GM20431 (cell line): Measurements from ENCODE around the gene ACP4.
"Not testable (repeated sequence)": the region's sequence is repeated elsewhere in the genome, so short reads cannot be mapped to it uniquely, and the experiment has no call there.

Experiments
- in situ Hi-C: fragments of 300-500 bp; cut with MseI, MboI; formaldehyde crosslinking; loops from one replicate; pipeline ENCODE4 v1.15.0; 2020; ENCODE audit warnings: low sequenced_read_pairs; ENCODE audit not compliant: unreplicated experiment

Gene ACP4

GRCh38 chr19:50794876-50795663, 4.9 kb downstream of the ACP4 start:
- in situ Hi-C loops: loop anchor here (10.0 to 25.0 kb wide), 3 partner anchors 120 to 433 kb away; partner anchors contain the start of genes KLK4 and NAPSA

DNA sequence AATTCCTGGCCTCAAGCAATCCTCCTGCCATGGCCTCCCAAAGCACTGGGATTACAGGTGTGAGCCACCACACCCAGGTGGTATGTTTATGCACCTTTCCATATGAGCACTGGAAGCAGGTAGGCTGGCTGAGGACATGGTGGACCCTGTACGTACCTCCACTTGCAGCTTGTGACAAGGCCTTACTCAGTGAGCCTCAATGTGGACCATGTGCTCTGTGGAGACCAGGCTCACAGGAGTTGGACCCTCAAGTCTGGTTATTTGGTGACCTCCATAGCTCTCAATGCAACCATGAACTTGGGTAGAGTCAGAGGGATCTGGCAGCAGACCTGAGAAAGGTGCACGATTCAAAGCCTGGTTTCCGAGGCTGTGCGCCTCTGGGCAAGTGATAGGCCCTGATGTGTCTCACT, 5.5 kb downstream of the ACP4 start:
- in situ Hi-C loops: loop anchor here (10.0 to 25.0 kb wide), 3 partner anchors 119 to 433 kb away; partner anchors contain the start of genes KLK4 and NAPSA

GRCh38 chr19:50796128-50796633, 6.0 kb downstream of the ACP4 start:
- in situ Hi-C loops: loop anchor here (10.0 to 25.0 kb wide), 3 partner anchors 119 to 434 kb away; partner anchors contain the start of genes KLK4 and NAPSA

GRCh38 chr19:50796634-50797428, 6.6 kb downstream of the ACP4 start:
- in situ Hi-C loops: loop anchor here (10.0 to 25.0 kb wide), 3 partner anchors 118 to 435 kb away; partner anchors contain the start of genes KLK4 and NAPSA

DNA sequence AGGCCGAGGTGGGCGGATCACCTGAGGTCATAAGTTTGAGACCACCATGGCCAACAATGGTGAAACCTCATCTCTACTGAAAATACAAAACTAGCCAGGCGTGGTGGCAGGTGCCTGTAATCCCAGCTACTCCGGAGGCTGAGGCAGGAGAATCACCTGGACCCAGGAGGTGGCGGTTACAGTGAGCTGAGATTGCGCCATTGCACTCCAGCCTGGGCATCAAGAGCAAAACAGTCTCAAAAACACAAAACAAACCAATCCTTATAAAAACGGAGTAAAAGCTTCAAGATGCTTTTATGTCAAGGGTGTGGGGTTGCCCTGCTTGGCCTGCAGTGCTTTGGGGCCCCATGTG, 7.2 kb downstream of the ACP4 start:
- in situ Hi-C loops: loop anchor here (10.0 to 25.0 kb wide), 3 partner anchors 117 to 435 kb away; partner anchors contain the start of genes KLK4 and NAPSA

DNA sequence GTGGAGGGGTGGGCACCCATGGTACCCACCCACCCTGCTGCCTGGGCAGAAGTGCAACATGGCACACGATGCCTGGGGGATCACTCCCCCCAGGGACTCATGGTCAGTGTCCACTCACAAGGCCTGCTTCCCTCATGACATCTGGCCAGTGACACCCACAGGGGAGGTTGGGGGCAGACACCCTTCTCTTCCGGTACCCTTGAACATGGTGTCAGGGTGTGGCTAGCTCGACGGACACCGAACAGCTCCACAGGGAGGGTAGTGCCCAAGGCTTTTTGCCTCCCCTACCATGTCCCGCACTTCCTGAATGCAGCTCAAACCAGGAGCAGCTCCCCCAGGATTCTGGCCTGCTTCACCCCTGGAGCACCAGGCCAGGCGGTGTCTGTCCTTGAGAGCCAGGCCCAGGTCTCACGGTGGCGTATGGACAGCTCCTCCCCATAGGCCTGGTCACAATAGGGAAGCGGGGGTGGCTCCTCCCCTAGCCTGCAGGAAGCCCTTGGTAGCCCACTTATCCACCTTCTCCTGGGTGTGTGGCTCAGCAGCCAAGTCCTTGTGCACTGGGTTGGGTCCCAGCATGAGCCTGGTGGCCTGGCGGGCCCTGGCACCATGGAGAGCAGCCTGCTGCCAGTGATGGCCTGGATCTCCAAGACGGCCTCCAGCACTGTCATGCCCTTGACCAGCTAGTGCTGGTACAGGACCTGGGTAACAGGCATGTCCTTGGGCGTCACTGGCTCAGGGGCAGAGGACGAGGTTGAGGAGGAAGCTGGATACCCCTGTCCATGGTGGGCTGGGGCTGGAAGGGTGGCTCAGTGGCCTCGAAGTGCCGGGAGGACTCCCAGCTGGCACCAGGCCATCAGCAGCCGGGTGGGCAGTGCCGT, 7.8 kb downstream of the ACP4 start:
- in situ Hi-C loops: loop anchor here (10.0 to 25.0 kb wide), 3 partner anchors 117 to 436 kb away; partner anchors contain the start of genes KLK4 and NAPSA

DNA sequence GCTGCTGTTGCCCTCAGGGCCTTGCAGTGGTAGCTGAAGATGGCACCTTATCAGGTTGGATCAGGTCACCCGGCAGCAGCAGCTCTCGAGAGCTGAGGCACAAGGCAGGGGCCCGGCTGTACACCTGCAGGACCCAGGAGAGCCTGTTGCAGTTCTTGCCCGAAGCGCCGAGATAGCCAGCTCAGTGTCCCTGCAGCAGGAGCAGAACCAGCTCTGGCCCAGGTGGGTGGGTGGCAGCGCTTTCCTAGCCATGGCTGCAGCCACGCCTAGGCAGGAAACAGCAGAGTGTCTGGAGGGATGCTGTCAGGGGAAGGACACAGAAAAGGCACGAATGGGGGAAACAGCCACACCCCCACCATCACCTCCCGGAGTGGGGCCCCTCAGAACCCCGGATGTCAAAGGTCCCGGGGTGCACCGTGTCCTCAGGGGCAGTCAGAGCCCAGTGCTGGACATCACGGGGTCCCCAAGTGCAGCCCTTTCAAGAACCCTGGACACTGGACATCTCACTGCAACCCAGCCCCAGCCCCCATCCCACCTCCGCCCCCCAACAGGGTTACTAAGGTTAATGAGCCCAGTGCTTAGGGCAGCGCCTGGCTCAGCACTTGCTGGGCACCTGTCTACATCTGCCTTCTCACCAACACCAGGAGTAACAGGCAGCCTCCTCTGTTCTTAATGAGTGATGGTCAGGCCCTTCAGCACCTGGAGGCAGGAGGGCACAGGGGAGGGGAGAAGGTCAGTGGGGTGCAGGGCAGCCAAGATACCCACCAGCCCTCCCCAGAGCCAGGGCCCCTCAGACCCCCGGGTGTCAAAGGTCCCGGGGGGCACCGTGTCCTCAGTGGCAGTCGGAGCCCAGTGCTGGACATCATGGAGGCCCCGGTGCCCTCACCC, 8.7 kb downstream of the ACP4 start:
- in situ Hi-C loops: loop anchor here (10.0 to 25.0 kb wide), 3 partner anchors 116 to 437 kb away; partner anchors contain the start of genes KLK4 and NAPSA

DNA sequence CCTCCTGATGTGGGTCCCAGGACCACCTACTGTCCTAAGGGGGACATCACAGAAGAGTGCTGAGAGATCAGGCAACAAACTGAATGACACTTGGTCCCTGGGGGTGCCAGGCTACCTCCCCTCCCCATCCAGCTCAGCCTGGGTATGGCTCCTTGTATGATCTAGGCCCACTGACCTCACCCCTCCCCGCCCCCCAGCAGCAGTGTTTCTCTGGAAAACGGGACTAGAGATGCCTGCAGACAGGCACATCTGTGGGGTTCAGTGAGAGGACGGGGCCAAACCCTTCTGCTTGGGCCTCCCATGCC, 9.3 kb downstream of the ACP4 start:
- in situ Hi-C loops: loop anchor here (10.0 to 25.0 kb wide), 3 partner anchors 115 to 437 kb away; partner anchors contain the start of genes KLK4 and NAPSA

DNA sequence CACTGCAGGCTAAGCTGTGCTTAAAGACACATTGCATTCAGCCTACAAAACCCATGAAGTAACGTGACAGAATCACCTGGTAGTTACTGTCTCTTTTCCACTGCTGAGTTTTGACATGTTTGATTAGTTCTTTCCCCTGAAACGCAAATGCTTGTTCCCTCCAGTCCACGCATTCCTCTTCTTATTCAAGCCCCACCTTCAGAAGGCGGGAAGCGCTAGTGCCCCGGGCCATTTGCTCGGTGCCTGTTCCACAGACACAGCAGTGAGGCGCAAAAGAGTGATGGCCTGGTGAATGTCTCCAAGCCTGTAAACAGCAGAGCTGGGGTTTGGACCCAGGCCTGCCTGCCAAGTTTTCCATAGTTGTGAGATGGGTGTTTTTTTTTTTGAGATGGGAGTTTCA, 10.9 kb downstream of the ACP4 start:
- in situ Hi-C loops: no loop called here

- in situ Hi-C loops: no loop called here
Measured at GRCh38 chr19:50803633-50804419, 13.6 kb downstream of the ACP4 start.

DNA sequence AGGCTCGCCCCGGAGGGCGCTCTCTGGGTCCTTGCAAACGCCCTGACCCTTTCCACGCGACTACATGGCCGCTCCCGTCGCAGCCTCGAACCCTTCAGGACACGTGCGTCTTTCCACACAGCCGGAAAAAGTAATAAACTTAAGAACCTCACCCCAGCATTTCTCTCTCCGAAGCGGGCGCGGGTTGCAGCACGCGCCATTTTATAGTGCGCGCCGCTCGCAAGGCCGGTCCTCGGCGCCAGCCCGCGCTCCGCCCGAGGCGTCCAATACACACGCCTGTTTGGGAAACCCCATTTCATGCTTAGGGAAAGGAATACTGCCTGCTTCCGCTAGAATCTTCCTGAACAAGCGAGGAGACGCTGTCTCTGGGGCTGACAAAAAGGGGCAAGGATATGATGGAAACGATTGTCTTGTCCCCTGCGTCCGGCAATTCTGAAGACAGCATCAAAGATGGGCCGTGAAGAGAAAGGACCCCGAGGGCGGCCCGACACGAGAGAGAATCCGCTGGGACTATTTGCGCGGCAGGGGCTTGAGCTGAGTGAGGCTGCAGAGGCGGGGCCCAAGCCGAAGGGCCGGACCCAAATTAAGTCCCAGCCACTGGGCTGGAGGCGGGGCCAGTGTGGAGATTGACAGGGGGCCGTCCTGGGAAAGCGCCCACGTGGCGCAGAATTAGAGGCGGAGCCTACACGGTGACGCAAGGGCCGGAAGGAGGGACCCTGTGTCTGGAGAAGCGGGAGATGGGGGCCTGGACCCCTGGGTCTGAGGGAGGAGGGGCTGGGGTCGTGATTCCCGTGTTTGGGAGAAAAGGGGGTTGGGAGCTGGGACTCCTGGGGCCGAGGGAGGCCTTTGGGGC, 14.4 kb downstream of the ACP4 start:
- in situ Hi-C loops: no loop called here

DNA sequence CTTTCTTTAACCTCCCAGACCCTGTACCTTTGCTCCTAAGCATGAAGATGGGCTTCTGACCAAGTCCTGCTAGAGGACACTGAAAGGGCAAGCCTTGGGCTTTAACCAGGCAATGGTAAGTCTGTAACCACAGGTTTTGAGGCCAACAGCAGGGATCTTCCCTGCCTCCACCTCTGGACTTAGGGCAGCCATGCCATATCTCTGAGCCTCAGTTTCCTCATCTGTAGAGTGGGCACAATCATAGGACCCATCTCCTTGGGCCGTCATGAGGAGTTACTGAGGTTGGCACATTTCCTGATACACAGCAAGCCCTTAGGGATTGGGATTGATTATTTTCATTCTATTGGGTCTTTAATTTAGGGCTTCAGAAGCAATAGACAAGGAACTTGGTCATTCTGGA, 18.6 kb downstream of the ACP4 start:
- in situ Hi-C loops: no loop called here

DNA sequence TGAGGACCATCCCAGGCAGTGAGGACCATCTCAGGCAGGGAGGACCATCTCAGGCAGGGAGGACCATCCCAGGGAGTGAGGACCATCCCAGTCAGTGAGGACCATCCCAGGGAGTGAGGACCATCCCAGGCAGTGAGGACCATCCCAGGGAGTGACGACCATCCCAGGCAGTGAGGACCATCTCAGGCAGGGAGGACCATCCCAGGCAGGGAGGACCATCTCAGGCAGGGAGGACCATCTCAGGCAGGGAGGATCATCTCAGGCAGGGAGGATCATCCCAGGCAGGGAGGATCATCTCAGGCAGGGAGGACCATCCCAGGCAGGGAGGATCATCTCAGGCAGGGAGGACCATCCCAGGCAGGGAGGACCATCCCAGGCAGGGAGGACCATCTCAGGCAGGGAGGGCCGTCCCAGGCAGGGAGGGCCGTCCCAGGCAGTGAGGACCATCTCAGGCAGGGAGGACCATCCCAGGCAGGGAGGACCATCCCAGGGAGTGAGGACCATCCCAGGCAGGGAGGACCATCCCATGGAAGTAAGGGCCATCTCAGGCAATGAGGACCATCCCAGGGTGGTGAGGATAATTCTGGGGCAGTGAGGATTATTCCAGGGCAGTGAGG, 21.5 kb downstream of the ACP4 start:
- in situ Hi-C loops: not testable (repeated sequence)

- in situ Hi-C loops: no loop called here
Measured at GRCh38 chr19:50812474-50812873, 22.3 kb downstream of the ACP4 start.

DNA sequence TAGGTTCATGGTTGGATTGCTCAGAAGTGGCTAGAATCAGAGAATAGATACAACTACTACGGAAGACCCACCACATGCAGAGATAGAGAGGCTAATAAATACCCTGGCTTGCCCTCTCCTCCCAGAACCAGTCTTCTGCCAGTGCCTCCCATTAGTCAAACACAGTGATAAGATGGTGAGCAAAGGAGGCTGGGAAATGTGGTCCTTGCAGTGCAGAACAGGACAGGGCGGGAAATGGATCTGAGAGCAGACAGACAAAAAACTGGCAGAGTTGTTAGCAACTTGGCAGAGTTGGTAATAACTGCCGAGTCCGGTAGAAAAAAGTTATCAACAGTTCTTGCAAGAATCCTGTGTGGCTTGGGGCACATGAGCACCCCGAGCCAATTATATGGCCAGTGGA, 24.7 kb downstream of the ACP4 start:
- in situ Hi-C loops: no loop called here

DNA sequence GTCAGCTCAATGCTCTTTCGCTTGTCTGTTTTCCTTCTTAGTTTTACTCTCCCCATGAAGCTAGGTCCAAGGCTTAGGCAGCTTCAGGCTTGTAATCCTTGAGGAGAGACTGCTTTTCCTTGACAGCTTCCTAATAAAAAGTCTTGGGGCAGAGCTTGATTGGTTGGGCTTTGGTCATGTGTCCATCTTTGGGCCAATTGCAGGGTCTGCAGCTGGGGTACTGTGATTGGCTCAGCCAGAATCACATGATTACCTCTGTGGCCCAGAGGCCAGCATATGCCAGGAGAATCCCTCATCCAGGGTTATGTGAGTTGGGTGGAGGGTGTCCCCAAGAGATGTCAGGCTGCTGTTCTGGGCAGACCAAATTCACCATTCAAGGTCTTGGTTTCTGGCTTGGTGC, 25.2 kb downstream of the ACP4 start:
- in situ Hi-C loops: no loop called here
